Tibial nerve (tissue), 4 donors: ENCODE data around the gene FANCC.

Experiments
- EP300 ChIP-seq, 2 donors: sonication (generic); formaldehyde crosslinking; IDR thresholded peaks; one replicate each; pipeline ENCODE4 v1.6.1; 2017; ENCODE audit warnings: antibody characterized with exemption in 2 of 2, mild to moderate bottlenecking in 1 of 2
- POLR2A ChIP-seq, 2 donors: fragments of 450-650 bp; IDR thresholded peaks; one replicate each; pipeline ENCODE4 v1.6.1; 2017; ENCODE audit warnings: antibody characterized with exemption in 2 of 2, mild to moderate bottlenecking in 2 of 2, moderate library complexity in 2 of 2
- TF ChIP-seq, protein P1 (sequence below), 5 experiments: fragments of 200-600 bp in 3 of 5; fragments of 450-650 bp in 2 of 5; sonication (generic) in 3 of 5; IDR thresholded peaks; one replicate each; pipeline ENCODE4 v1.5.1; 2016 to 2019; ENCODE audit warnings: antibody characterized with exemption in 5 of 5, mild to moderate bottlenecking in 3 of 5, moderate library complexity in 2 of 5

GRCh38 chr9:95139126-95139525 is 178.4 kb downstream of the FANCC start:
- TF ChIP-seq, protein P1, sequence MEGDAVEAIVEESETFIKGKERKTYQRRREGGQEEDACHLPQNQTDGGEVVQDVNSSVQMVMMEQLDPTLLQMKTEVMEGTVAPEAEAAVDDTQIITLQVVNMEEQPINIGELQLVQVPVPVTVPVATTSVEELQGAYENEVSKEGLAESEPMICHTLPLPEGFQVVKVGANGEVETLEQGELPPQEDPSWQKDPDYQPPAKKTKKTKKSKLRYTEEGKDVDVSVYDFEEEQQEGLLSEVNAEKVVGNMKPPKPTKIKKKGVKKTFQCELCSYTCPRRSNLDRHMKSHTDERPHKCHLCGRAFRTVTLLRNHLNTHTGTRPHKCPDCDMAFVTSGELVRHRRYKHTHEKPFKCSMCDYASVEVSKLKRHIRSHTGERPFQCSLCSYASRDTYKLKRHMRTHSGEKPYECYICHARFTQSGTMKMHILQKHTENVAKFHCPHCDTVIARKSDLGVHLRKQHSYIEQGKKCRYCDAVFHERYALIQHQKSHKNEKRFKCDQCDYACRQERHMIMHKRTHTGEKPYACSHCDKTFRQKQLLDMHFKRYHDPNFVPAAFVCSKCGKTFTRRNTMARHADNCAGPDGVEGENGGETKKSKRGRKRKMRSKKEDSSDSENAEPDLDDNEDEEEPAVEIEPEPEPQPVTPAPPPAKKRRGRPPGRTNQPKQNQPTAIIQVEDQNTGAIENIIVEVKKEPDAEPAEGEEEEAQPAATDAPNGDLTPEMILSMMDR (IDR thresholded peaks at IDR 0.05) = no peak
- TF ChIP-seq POLR2A (IDR thresholded peaks at IDR 0.05) (no peak), EP300 (IDR thresholded peaks at IDR 0.05) (no peak)
